HCT116 (cell line): ENCODE data around the gene SLC26A9. TPM values are rescaled to one million over a fixed set of nuclear protein-coding genes. Genes with fewer than 3 reads are reported as not detected.

Experiments used
- ATAC-seq: fragments of 200-7000 bp; cut with Tn5 transposase; 2 replicates; pipeline ENCODE4 v1.9.1; 2020; ENCODE audit warnings: mild to moderate bottlenecking, moderate library complexity
- BruUV-seq: library from RNA; stranded (reverse); fragments of 400-500 nt; replicated peaks from 2 replicates; lab custom pipeline; 2021; lab: Mats Ljungman, UMichigan
- CTCF ChIA-PET: fragments of 300-600 bp; sonication (Branson Sonifier 250); formaldehyde crosslinking; loops from one replicate; lab custom pipeline; 2021; ENCODE audit warnings: antibody characterized with exemption; lab: Charles Lee
- POLR2A ChIA-PET: fragments of 300-600, 350-600 bp; sonication (Branson Sonifier 250); formaldehyde crosslinking; loops from one replicate; lab custom pipeline; 2021; ENCODE audit warnings: antibody characterized with exemption; lab: Charles Lee
- RAD21 ChIA-PET, 2 experiments: fragments of 300-600 bp; sonication (Branson Sonifier 250); formaldehyde crosslinking; loops; one replicate each; lab custom pipeline; 2023; ENCODE audit warnings: low total read pairs in 2 of 2; ENCODE audit not compliant: uncharacterized antibody in 2 of 2, unreplicated experiment in 2 of 2, low non-redundant PET in 1 of 2; lab: Charles Lee
- DNase-seq: peaks from one replicate; pipeline ENCODE4 v3.0.0-alpha.2; 2010; ENCODE audit warnings: low read depth, low spot score
- H2AFZ ChIP-seq: fragments of 200-600 bp; shearing (Covaris generic), sonication (generic); 2 replicates; pipeline ENCODE4 v1.6.1; 2017; ENCODE audit warnings: low read depth, mixed run types, mixed read lengths, antibody characterized with exemption, low read length; ENCODE audit not compliant: poor library complexity, severe bottlenecking
- H3K27ac ChIP-seq: 2 replicates; pipeline ENCODE4 v1.5.1; 2012; ENCODE audit warnings: low read depth, low read length
- H3K27me3 ChIP-seq: fragments of 200-600 bp; sonication (generic); 2 replicates; pipeline ENCODE4 v1.6.1; 2016; ENCODE audit warnings: mixed run types, low read length, mixed read lengths; ENCODE audit not compliant: insufficient read depth
- H3K36me3 ChIP-seq, 2 experiments: fragments of 200-500 bp in 1 of 2; fragments of 200-600 bp in 1 of 2; sonication (Bioruptor generic) in 1 of 2; sonication (generic) in 1 of 2; 2 replicates each; pipeline versions ENCODE4 v1.5.1 to v1.6.1; 2014 to 2016; ENCODE audit warnings: low read length in 2 of 2, inconsistent platforms in 1 of 2, mixed read lengths in 1 of 2, mixed run types in 1 of 2; ENCODE audit not compliant: insufficient read depth in 2 of 2, control insufficient read depth in 1 of 2
- H3K4me1 ChIP-seq, 2 experiments: fragments of 200-600 bp in 1 of 2; sonication (generic) in 1 of 2; 2 replicates each; pipeline versions ENCODE4 v1.5.1 to v1.6.1; 2012 to 2017; ENCODE audit warnings: low read length in 2 of 2, inconsistent platforms in 1 of 2, mild to moderate bottlenecking in 1 of 2, mixed read lengths in 1 of 2, mixed run types in 1 of 2, moderate library complexity in 1 of 2; ENCODE audit not compliant: insufficient read depth in 2 of 2, control insufficient read depth in 1 of 2
- H3K4me2 ChIP-seq: fragments of 200-600 bp; sonication (generic); 2 replicates; pipeline ENCODE4 v1.6.1; 2017; ENCODE audit warnings: mixed run types, low read length, mixed read lengths
- H3K4me3 ChIP-seq, 2 experiments: fragments of 200-600 bp in 1 of 2; sonication (generic) in 1 of 2; replicated peaks in 1 of 2; 2 replicates each; pipeline ENCODE4 v1.5.1; 2011 to 2016; ENCODE audit warnings: low read length in 2 of 2, control low read depth in 1 of 2, low read depth in 1 of 2, mild to moderate bottlenecking in 1 of 2, mixed read lengths in 1 of 2, mixed run types in 1 of 2
- H3K79me2 ChIP-seq: fragments of 200-600 bp; sonication (generic); 2 replicates; pipeline ENCODE4 v1.6.1; 2017; ENCODE audit warnings: mild to moderate bottlenecking, mixed run types, low read length, moderate library complexity, mixed read lengths; ENCODE audit not compliant: insufficient read depth
- H3K9ac ChIP-seq: fragments of 200-600 bp; sonication (generic); 2 replicates; pipeline ENCODE4 v1.6.1; 2016; ENCODE audit warnings: low read length, mixed read lengths
- H3K9me2 ChIP-seq: fragments of 200-600 bp; sonication (generic), shearing (Covaris generic); 2 replicates; pipeline ENCODE4 v1.6.1; 2017; ENCODE audit warnings: mixed run types, mild to moderate bottlenecking, moderate library complexity; ENCODE audit not compliant: insufficient read depth
- H3K9me3 ChIP-seq, 2 experiments: fragments of 200-500 bp in 1 of 2; fragments of 200-600 bp in 1 of 2; sonication (Bioruptor generic) in 1 of 2; sonication (generic) in 1 of 2; 2 replicates each; pipeline ENCODE4 v1.6.1; 2014 to 2017; ENCODE audit warnings: low read length in 2 of 2, mixed read lengths in 2 of 2, inconsistent platforms in 1 of 2, low read depth in 1 of 2, mild to moderate bottlenecking in 1 of 2, mixed run types in 1 of 2, moderate library complexity in 1 of 2; ENCODE audit not compliant: control insufficient read depth in 1 of 2, insufficient read depth in 1 of 2
- H4K20me1 ChIP-seq: fragments of 200-600 bp; sonication (generic), shearing (Covaris generic); 2 replicates; pipeline ENCODE4 v1.6.1; 2017; ENCODE audit warnings: mixed run types, mild to moderate bottlenecking, moderate library complexity; ENCODE audit not compliant: insufficient read depth
- ATF3 ChIP-seq: IDR thresholded peaks from 2 replicates; pipeline ENCODE4 v1.6.1; 2012
- CBX3 ChIP-seq: IDR thresholded peaks from 2 replicates; pipeline ENCODE4 v1.6.1; 2012; ENCODE audit warnings: low read depth
- CEBPB ChIP-seq: IDR thresholded peaks from 2 replicates; pipeline ENCODE4 v1.6.1; 2012; ENCODE audit warnings: low read depth
- CTCF ChIP-seq, 3 experiments: fragments of 200-600 bp in 1 of 3; sonication (generic) in 1 of 3; IDR thresholded peaks in 2 of 3; conservative IDR thresholded peaks in 1 of 3; 2 replicates each; pipeline ENCODE4 v1.5.1; 2012 to 2017; ENCODE audit warnings: low read depth in 2 of 3, low read length in 2 of 3, antibody characterized with exemption in 1 of 3, borderline replicate concordance in 1 of 3, control low read depth in 1 of 3, mild to moderate bottlenecking in 1 of 3, mixed read lengths in 1 of 3, mixed run types in 1 of 3, moderate library complexity in 1 of 3; ENCODE audit not compliant: insufficient read depth in 1 of 3
- ELF1 ChIP-seq: IDR thresholded peaks from 2 replicates; pipeline ENCODE4 v1.6.1; 2012; ENCODE audit warnings: low read depth, borderline replicate concordance
- EZH2 ChIP-seq: fragments of 200-600 bp; sonication (generic); IDR thresholded peaks from 2 replicates; pipeline ENCODE4 v1.6.1; 2017; ENCODE audit warnings: antibody characterized with exemption, mixed run types
- EZH2phosphoT487 ChIP-seq: fragments of 200-600 bp; IDR thresholded peaks from 2 replicates; pipeline ENCODE4 v1.6.1; 2018; ENCODE audit warnings: antibody characterized with exemption, borderline replicate concordance
- JUND ChIP-seq: IDR thresholded peaks from 2 replicates; pipeline ENCODE4 v1.6.1; 2012
- MAX ChIP-seq: IDR thresholded peaks from 2 replicates; pipeline ENCODE4 v1.6.1; 2012
- POLR2AphosphoS5 ChIP-seq: IDR thresholded peaks from 2 replicates; pipeline ENCODE4 v1.6.1; 2011; ENCODE audit warnings: mild to moderate bottlenecking, low read depth, low read length, moderate library complexity
- RAD21 ChIP-seq: IDR thresholded peaks from 2 replicates; pipeline ENCODE4 v1.6.1; 2012; ENCODE audit warnings: low read depth, mild to moderate bottlenecking
- SIN3A ChIP-seq: IDR thresholded peaks from 2 replicates; pipeline ENCODE4 v1.6.1; 2012; ENCODE audit warnings: low read depth
- SP1 ChIP-seq: IDR thresholded peaks from 2 replicates; pipeline ENCODE4 v1.6.1; 2012; ENCODE audit warnings: low read depth
- SRF ChIP-seq: IDR thresholded peaks from 2 replicates; pipeline ENCODE4 v1.6.1; 2012; ENCODE audit warnings: low read depth
- TCF7L2 ChIP-seq: IDR thresholded peaks from 2 replicates; pipeline ENCODE4 v1.7.0; 2011; ENCODE audit warnings: borderline replicate concordance, inconsistent platforms; ENCODE audit not compliant: insufficient read depth, insufficient read length; ENCODE audit errors: extremely low read depth
- YY1 ChIP-seq: IDR thresholded peaks from 2 replicates; pipeline ENCODE4 v1.6.1; 2011; ENCODE audit warnings: low read length, low read depth, moderate library complexity, mild to moderate bottlenecking; ENCODE audit not compliant: insufficient replicate concordance; ENCODE audit errors: extremely low read depth
- ZNF274 ChIP-seq: fragments of 200-500 bp; sonication (Bioruptor generic); IDR thresholded peaks from 2 replicates; pipeline ENCODE4 v1.6.1; 2014; ENCODE audit warnings: mild to moderate bottlenecking, low read depth, low read length, inconsistent platforms
- intact Hi-C: fragments of 100-400 bp; cut with micrococcal nuclease; formaldehyde crosslinking; loops from 2 replicates; pipeline ENCODE4 v1.10.0; 2022
- total RNA-seq: library from RNA; stranded (reverse); gene quantifications from one replicate; pipeline ENCODE4 v1.2.1, GENCODE V29; 2021; ENCODE audit not compliant: unreplicated experiment
- TF ChIP-seq, protein P1 (sequence below): IDR thresholded peaks from 2 replicates; pipeline ENCODE4 v1.6.1; 2011; ENCODE audit warnings: mild to moderate bottlenecking, low read length, moderate library complexity; ENCODE audit not compliant: insufficient replicate concordance; ENCODE audit errors: extremely low read depth
- TF ChIP-seq, protein P2 (sequence below): IDR thresholded peaks from 2 replicates; pipeline ENCODE4 v1.6.1; 2012; ENCODE audit warnings: low read depth

Gene SLC26A9
- total RNA-seq, 1 experiment from 2014 or later = not detected

GRCh38 chr1:205916541-205916940 lies 26.7 kb downstream of the SLC26A9 start:
- CTCF ChIA-PET = interaction anchor here (1.3 to 9.0 kb wide), 5 partner anchors 9 to 125 kb away, joined by 3 to 339 read pairs (median 13); no protein-coding TSS in a partner anchor
- ATAC-seq = no peak
- H3K36me3 ChIP-seq = no peaks in the 10 kb centered on the region
- TF ChIP-seq JUND (no peak), MAX (no peak), ELF1 (no peak), CTCF (IDR thresholded peaks at IDR 0.05 in 2 of 3, conservative IDR thresholded peaks at IDR 0.05 in 1 of 3; ENCODE audit: borderline replicate concordance in 1 of 3, insufficient read depth in 1 of 3, low read depth in 2 of 3, low read length in 2 of 3) (no peak), ZNF274 (no peak), EZH2 (no peak), CEBPB (no peak), RAD21 (no peak), CBX3 (no peak), SIN3A (no peak), ATF3 (no peak), TCF7L2 (no peak), YY1 (no peak), SP1 (no peak), SRF (no peak), POLR2AphosphoS5 (no peak), EZH2phosphoT487 (no peak)
- TF ChIP-seq, protein P1, sequence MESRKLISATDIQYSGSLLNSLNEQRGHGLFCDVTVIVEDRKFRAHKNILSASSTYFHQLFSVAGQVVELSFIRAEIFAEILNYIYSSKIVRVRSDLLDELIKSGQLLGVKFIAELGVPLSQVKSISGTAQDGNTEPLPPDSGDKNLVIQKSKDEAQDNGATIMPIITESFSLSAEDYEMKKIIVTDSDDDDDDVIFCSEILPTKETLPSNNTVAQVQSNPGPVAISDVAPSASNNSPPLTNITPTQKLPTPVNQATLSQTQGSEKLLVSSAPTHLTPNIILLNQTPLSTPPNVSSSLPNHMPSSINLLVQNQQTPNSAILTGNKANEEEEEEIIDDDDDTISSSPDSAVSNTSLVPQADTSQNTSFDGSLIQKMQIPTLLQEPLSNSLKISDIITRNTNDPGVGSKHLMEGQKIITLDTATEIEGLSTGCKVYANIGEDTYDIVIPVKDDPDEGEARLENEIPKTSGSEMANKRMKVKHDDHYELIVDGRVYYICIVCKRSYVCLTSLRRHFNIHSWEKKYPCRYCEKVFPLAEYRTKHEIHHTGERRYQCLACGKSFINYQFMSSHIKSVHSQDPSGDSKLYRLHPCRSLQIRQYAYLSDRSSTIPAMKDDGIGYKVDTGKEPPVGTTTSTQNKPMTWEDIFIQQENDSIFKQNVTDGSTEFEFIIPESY = no peak
- TF ChIP-seq, protein P2, sequence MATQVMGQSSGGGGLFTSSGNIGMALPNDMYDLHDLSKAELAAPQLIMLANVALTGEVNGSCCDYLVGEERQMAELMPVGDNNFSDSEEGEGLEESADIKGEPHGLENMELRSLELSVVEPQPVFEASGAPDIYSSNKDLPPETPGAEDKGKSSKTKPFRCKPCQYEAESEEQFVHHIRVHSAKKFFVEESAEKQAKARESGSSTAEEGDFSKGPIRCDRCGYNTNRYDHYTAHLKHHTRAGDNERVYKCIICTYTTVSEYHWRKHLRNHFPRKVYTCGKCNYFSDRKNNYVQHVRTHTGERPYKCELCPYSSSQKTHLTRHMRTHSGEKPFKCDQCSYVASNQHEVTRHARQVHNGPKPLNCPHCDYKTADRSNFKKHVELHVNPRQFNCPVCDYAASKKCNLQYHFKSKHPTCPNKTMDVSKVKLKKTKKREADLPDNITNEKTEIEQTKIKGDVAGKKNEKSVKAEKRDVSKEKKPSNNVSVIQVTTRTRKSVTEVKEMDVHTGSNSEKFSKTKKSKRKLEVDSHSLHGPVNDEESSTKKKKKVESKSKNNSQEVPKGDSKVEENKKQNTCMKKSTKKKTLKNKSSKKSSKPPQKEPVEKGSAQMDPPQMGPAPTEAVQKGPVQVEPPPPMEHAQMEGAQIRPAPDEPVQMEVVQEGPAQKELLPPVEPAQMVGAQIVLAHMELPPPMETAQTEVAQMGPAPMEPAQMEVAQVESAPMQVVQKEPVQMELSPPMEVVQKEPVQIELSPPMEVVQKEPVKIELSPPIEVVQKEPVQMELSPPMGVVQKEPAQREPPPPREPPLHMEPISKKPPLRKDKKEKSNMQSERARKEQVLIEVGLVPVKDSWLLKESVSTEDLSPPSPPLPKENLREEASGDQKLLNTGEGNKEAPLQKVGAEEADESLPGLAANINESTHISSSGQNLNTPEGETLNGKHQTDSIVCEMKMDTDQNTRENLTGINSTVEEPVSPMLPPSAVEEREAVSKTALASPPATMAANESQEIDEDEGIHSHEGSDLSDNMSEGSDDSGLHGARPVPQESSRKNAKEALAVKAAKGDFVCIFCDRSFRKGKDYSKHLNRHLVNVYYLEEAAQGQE = no peak
- no peaks in the 10 kb centered on the region for H3K27me3 ChIP-seq
- no peak for DNase-seq
- no peaks in the 10 kb centered on the region for H4K20me1 ChIP-seq
- H3K9me2 ChIP-seq = no peaks in the 10 kb centered on the region
- no peak overlapping the region for H3K4me3 ChIP-seq
- H3K9me3 ChIP-seq = no peaks in the 10 kb centered on the region
- no peak overlapping the region for H3K9ac ChIP-seq
- no peak overlapping the region for H3K27ac ChIP-seq
- no peak overlapping the region for H2AFZ ChIP-seq
- RAD21 ChIA-PET = interaction anchor here (1.4 to 6.5 kb wide), 3 partner anchors 61 kb away, joined by 4 to 75 read pairs (median 67); no protein-coding TSS in a partner anchor
- BruUV-seq = no TSS peak
- POLR2A ChIA-PET = interaction anchor here (3.9 kb wide), 1 partner anchor 61 kb away, joined by 17 read pairs; no protein-coding TSS in a partner anchor
- intact Hi-C loops = no loop called here
- H3K4me2 ChIP-seq = no peak overlapping the region
- no peaks in the 10 kb centered on the region for H3K4me1 ChIP-seq
- H3K79me2 ChIP-seq = no peaks in the 10 kb centered on the region
